Stimulated activated CD8-positive, alpha-beta memory T cell treated with anti-CD3 and anti-CD28 coated beads, Interleukin-15, amount 100 ng/mL, for 48 hours (primary cell): ENCODE data around the gene ZNF2.
A peak's percentile ranks its signal among the peaks of the same experiment; 100 is the strongest.

Source experiments
- DNase-seq, 2 donors: peaks; one replicate each; pipeline ENCODE4 v3.0.0-alpha.2; 2020; ENCODE audit warnings: low read depth in 2 of 2

The ZNF2 gene

DNA sequence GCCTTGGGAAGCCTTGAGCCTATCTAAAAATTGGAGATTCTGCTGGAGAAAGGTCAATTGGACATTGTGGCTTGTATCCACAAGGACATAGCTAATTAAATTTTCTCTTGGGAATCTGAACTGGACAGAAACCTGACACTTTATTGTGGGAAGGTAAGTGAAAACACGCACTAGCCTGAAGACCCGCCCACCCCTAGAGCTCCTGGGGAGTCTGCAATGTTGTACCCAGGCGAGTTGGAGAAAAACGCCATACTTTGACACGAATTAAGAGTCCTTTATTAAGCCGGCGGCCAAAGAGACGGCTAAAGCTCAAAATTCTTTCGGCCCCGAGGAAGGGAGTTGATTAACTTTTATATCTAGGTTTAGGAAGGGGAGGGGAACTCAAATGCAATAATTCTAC is 40.5 kb downstream of the ZNF2 start:
- DNase-seq: no peak

DNA sequence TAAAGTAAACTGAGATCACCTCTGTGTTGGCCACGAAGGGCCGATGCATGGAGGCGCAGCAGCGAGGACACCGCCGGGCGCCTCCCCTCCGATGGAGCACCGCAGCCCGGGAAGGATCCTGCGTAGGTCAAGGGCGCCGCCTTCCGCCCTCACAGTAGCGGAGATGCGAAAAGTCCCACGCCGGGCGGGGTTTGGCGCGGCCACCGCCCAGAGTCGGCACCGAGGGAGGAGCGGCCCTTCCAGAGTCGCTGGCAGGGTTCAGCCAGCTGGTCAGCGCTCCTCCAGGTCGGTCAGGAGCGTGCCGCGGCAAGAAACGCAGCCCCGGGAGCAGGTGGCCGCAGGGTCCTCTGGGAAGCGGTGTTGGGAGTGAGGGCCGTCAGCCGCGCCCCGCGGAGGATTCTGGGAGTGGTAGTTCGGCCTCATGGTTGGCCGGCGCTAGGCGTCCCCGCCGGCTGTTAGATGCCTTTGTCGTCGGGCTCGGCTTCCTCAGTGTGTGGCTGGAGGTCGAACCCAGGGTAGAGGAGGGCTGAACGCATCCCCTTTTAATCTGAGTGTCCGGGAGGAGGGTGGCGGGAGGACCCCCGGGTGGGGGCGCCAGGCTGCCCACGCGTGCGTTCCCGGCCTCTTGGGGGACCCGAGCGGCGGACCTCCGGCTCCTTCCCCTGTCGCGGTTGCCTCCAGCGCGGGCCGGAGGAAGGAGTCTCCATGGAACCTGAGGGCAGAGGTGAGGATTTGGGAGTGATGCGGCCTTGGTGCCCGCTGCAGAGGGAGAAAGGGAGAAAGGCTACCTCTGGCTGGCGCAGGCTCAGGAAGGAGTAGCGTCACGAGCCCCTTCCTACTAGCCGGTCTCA is 41.7 kb downstream of the ZNF2 start, which contains the start of gene ZNF892:
Gene ZNF892, plus strand, starts transcription at position 411 of the 851 bp plus-strand sequence. Its CDS starts 295 bp downstream, at position 706.
- peak; percentile 73 to 77 for DNase-seq

DNA sequence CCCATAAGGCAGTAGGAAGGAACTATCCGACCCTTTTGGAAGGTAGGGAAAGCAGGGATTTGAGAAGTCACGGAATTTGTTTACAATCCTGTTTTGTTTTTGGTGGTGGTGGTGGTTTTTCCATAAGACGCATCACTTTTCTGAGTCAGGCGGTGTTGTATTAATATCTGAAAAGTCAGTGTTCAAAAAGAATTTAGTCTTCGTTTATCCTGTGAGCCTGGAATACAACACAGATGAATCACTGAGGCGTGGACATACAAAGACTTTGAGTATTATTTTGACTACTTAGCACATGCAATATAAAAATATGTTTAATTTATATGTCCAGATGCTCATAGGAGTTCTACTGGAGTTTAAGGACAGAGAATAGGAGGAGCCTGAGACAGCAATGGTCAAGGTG is 42.5 kb downstream of the ZNF2 start:
- DNase-seq: no peak

DNA sequence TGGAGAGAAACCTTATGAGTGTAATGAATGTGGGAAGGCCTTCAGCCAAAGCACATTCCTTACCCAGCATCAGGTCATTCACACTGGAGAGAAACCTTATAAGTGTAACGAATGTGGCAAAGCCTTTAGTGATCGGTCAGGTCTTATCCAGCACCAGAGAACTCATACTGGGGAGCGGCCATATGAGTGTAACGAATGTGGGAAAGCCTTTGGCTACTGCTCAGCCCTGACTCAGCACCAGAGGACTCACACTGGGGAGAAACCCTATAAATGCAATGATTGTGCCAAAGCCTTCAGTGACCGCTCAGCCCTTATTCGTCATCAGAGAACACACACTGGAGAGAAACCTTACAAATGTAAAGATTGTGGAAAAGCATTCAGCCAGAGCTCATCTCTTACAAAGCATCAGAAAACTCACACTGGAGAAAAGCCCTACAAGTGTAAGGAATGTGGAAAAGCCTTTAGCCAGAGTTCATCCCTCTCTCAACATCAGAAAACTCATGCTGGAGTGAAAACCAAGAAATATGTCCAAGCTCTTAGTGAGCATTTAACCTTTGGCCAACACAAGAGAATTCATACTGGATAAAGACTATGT is 49.5 kb downstream of the ZNF2 start:
- DNase-seq: no peak

DNA sequence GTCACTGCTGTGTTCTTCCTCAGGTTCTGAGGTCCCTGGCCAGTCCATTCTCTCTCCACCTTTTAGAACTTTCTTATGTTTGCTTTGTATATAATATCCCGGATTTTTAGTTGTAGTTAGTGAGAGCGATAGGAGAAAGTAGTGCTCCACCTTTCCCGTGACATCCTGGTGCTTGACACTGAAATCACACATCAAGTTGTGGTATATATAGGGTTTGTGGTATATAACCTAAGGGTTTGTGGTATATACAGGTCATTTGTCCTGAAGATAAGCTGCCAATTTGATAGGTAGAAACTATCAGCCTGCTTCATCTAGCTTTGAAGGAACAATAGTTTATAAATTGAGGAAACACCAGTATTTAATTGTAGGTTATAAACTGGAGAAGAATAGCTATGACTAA is 54.8 kb downstream of the ZNF2 start:
- DNase-seq: no peak

DNA sequence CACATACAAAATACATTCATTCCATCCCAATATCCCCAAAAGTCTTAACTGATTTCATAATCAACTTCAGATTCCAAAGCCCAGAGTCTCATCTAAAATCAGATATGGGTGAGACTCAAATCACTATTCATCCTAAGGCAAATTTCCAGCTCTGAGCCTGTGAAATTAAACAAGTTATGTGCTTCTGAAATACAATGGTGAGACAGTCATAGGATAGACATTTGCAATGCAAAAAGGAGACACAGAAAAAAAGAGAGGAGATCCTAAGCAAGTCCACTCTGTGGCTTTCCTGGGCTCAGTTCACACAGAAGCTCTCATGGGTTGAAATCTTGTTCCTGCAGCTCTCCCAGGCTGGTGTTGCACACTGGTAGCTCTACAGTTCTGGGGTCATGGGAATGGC is 60.0 kb downstream of the ZNF2 start:
- no peak for DNase-seq

DNA sequence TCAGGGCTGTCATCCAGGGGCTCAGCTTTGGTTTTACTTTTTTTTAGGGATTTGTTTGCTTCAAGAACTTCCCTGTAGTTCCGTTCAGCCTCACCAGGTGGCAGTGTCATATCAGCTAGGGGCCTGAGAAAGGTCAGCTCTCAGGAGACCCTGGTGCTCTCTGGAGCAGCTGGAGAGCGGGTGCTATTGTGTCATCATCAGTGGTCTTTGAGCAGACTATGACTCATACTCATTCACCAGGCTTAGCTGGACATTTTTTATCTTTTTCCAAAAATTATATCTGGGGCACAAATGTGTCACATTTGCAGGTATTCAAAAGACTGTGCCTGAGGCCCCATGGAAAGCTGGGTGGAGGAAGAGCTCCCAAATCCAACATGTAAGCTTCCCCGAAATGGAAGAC is 66.1 kb downstream of the ZNF2 start:
- no peak for DNase-seq

DNA sequence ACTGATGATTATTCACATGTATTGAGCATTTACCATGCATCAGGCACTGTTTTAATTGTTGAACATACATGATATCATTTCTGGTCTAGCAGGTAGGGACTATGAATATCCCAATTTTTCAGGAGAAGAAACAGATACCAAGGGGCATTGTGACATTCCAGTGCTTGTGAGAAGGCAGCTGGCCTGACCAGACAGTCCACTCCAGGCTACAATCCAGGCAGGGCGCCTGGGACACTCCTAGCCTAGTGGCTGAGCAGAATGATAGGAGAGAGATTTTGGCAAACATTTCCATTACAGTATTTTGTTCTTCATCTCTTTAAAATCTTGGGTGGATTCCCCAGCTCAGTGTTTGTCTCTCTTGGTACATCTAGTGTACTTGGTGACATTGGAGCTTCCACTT is 66.6 kb downstream of the ZNF2 start:
- DNase-seq: no peak
